ENCODE results near the gene FJX1. TPM values are rescaled to one million over a fixed set of nuclear protein-coding genes. Genes with fewer than 3 reads are reported as not detected.

The FJX1 gene
- total and polyA plus RNA-seq, 2 experiments from 2014 or later: 12.4 to 34.8 TPM

DNA sequence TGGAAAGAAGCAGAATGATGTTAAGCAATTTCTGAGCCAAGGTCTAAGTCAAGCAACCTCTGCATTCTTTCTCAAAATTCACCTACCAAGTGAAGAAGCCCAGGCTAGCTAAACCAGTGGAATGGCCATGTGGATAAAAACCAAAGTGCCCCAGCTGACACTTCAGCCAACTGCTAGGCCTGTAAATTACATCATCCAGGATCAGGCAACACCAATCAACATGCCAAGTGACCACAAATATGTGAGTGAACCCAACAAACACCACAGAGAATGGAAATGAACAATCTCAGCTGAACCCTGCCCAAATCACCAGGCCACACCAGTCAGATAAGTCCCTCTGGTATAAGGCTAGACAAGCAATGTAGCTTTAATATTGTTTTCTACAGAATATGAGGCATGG lies 25.1 kb upstream of the FJX1 start:
- Histone ChIP-seq H2AFZ (no peak overlapping the region), H3K4me2 (no peak overlapping the region), H3K4me3 (no peak overlapping the region), H3K9me2 (replicated peaks; ENCODE audit: insufficient read depth) (no peaks in the 10 kb centered on the region), H3K9me3 (ENCODE audit: low read depth) (no peaks in the 10 kb centered on the region), H3K36me3 (replicated peaks; ENCODE audit: insufficient read depth, low read depth) (no peaks in the 10 kb centered on the region), H3K4me1 (ENCODE audit: insufficient read depth) (no peaks in the 10 kb centered on the region), H3K27ac (no peak overlapping the region), H3K27me3 (no peaks in the 10 kb centered on the region), H4K20me1 (ENCODE audit: insufficient read depth, poor library complexity, severe bottlenecking) (no peaks in the 10 kb centered on the region), H3K79me2 (no peaks in the 10 kb centered on the region)
- TF ChIP-seq, protein P1, sequence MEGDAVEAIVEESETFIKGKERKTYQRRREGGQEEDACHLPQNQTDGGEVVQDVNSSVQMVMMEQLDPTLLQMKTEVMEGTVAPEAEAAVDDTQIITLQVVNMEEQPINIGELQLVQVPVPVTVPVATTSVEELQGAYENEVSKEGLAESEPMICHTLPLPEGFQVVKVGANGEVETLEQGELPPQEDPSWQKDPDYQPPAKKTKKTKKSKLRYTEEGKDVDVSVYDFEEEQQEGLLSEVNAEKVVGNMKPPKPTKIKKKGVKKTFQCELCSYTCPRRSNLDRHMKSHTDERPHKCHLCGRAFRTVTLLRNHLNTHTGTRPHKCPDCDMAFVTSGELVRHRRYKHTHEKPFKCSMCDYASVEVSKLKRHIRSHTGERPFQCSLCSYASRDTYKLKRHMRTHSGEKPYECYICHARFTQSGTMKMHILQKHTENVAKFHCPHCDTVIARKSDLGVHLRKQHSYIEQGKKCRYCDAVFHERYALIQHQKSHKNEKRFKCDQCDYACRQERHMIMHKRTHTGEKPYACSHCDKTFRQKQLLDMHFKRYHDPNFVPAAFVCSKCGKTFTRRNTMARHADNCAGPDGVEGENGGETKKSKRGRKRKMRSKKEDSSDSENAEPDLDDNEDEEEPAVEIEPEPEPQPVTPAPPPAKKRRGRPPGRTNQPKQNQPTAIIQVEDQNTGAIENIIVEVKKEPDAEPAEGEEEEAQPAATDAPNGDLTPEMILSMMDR (IDR thresholded peaks at IDR 0.05; ENCODE audit: poor library complexity): no peak
- TF ChIP-seq EZH2 (IDR thresholded peaks at IDR 0.05; ENCODE audit: borderline replicate concordance) (no peak), EZH2phosphoT487 (IDR thresholded peaks at IDR 0.05; ENCODE audit: low read depth, severe bottlenecking, unreplicated experiment) (no peak)
- no peak for DNase-seq (ENCODE audit: low spot score)

DNA sequence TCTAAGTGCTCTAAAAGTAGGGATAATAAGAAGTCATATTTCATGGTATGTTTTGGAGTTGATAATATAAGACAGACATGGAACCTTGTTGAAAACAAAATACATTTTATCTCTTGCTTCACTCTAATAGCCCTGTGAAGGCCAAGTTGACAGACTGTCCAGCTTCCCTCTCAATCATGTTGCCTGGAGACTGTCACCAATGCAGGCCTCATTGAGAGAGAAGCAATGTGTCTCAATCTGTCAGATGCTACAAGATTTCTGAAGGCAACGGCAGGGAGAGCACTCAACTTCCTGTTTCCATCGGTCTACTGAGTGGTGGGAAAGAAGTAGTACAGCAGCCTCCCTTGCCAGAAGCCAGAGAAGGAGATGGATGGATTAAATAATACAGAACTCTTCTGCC lies 23.6 kb upstream of the FJX1 start:
- Histone ChIP-seq H3K27me3 (no peaks in the 10 kb centered on the region), H3K36me3 (replicated peaks; ENCODE audit: insufficient read depth, low read depth) (no peaks in the 10 kb centered on the region), H3K9me2 (replicated peaks; ENCODE audit: insufficient read depth) (no peaks in the 10 kb centered on the region), H3K9me3 (ENCODE audit: low read depth) (no peaks in the 10 kb centered on the region), H2AFZ (no peak overlapping the region), H3K79me2 (no peaks in the 10 kb centered on the region), H3K4me3 (no peak overlapping the region), H3K4me2 (no peak overlapping the region), H3K27ac (no peak overlapping the region), H4K20me1 (ENCODE audit: insufficient read depth, poor library complexity, severe bottlenecking) (no peaks in the 10 kb centered on the region), H3K4me1 (ENCODE audit: insufficient read depth) (no peaks in the 10 kb centered on the region)
- 47% methylated on average over 2 of the region's 2 CpGs for WGBS (ENCODE audit: low lambda C conversion rate, missing lambda C conversion rate)
- TF ChIP-seq EZH2 (IDR thresholded peaks at IDR 0.05; ENCODE audit: borderline replicate concordance): no peak
- TF ChIP-seq EZH2phosphoT487 (IDR thresholded peaks at IDR 0.05; ENCODE audit: low read depth, severe bottlenecking, unreplicated experiment): no peak
- TF ChIP-seq, protein P1 (IDR thresholded peaks at IDR 0.05; ENCODE audit: poor library complexity): no peak
- no peak for DNase-seq (ENCODE audit: low spot score)

- Histone ChIP-seq H3K4me2 (no peak overlapping the region), H2AFZ (no peak overlapping the region), H3K4me3 (no peak overlapping the region), H3K79me2 (no peaks in the 10 kb centered on the region), H3K9me2 (replicated peaks; ENCODE audit: insufficient read depth) (no peaks in the 10 kb centered on the region), H3K9me3 (ENCODE audit: low read depth) (no peaks in the 10 kb centered on the region), H3K4me1 (ENCODE audit: insufficient read depth) (no peaks in the 10 kb centered on the region), H4K20me1 (ENCODE audit: insufficient read depth, poor library complexity, severe bottlenecking) (no peaks in the 10 kb centered on the region), H3K27me3 (no peaks in the 10 kb centered on the region), H3K27ac (no peak overlapping the region), H3K36me3 (replicated peaks; ENCODE audit: insufficient read depth, low read depth) (no peaks in the 10 kb centered on the region)
- no peak for TF ChIP-seq EZH2 (IDR thresholded peaks at IDR 0.05; ENCODE audit: borderline replicate concordance)
- no peak for TF ChIP-seq EZH2phosphoT487 (IDR thresholded peaks at IDR 0.05; ENCODE audit: low read depth, severe bottlenecking, unreplicated experiment)
- TF ChIP-seq, protein P1 (IDR thresholded peaks at IDR 0.05; ENCODE audit: poor library complexity): no peak
- DNase-seq (ENCODE audit: low spot score): no peak
- WGBS (ENCODE audit: low lambda C conversion rate, missing lambda C conversion rate): 75% methylated on average over 3 of the region's 3 CpGs
Measured at GRCh38 chr11:35598254-35599125, 19.8 kb upstream of the FJX1 start.
